Subcutaneous abdominal adipose tissue (tissue), 5 donors: Measurements from ENCODE around the gene CTR9.
A peak's percentile ranks its signal among the peaks of the same experiment; 100 is the strongest.

Source experiments
- H3K27ac ChIP-seq: one replicate; pipeline ENCODE4 v1.7.0; 2013; ENCODE audit warnings: low read depth, mild to moderate bottlenecking, inconsistent platforms, low read length, moderate library complexity
- H3K27me3 ChIP-seq, 5 donors: one replicate each; pipeline ENCODE4 v1.7.0; 2013; ENCODE audit warnings: low read length in 5 of 5, inconsistent platforms in 1 of 5; ENCODE audit not compliant: control insufficient read depth in 5 of 5, insufficient read depth in 4 of 5
- H3K36me3 ChIP-seq, 5 donors: one replicate each; pipeline ENCODE4 v1.7.0; 2013; ENCODE audit warnings: low read length in 5 of 5; ENCODE audit not compliant: control insufficient read depth in 5 of 5, insufficient read depth in 5 of 5
- H3K4me1 ChIP-seq, 5 donors: one replicate each; pipeline ENCODE4 v1.7.0; 2013; ENCODE audit warnings: low read length in 5 of 5, mild to moderate bottlenecking in 3 of 5, moderate library complexity in 1 of 5; ENCODE audit not compliant: control insufficient read depth in 5 of 5, insufficient read depth in 5 of 5
- H3K4me3 ChIP-seq, 5 donors: one replicate each; pipeline ENCODE4 v1.7.0; 2013; ENCODE audit warnings: low read length in 5 of 5, low read depth in 1 of 5
- H3K9ac ChIP-seq, 5 donors: one replicate each; pipeline ENCODE4 v1.7.0; 2013; ENCODE audit warnings: low read length in 5 of 5, mild to moderate bottlenecking in 4 of 5, moderate library complexity in 3 of 5
- H3K9me3 ChIP-seq, 5 donors: one replicate each; pipeline ENCODE4 v1.7.0; 2013; ENCODE audit warnings: low read length in 5 of 5; ENCODE audit not compliant: control insufficient read depth in 5 of 5
- donor health status: healthy.
- donor health status: healthy.
- donor health status: healthy.
- donor health status: healthy.
- donor health status: healthy.

CTR9 gene

GRCh38 chr11:10778217-10778970 is 27.3 kb downstream of the CTR9 start:
- Histone ChIP-seq H3K4me3 (no peak overlapping the region), H3K36me3 (peaks cover 24 to 46% (median 37%) of the 10 kb centered on the region in 5 donors), H3K9ac (peak overlapping the region in 3 of 5 donors; percentile 0 to 49 (median 48)), H3K27ac (peak overlapping the region; percentile 88), H3K4me1 (peaks cover 0 to 40% (median 21%) of the 10 kb centered on the region in 5 donors), H3K27me3 (no peaks in the 10 kb centered on the region), H3K9me3 (no peaks in the 10 kb centered on the region)

DNA sequence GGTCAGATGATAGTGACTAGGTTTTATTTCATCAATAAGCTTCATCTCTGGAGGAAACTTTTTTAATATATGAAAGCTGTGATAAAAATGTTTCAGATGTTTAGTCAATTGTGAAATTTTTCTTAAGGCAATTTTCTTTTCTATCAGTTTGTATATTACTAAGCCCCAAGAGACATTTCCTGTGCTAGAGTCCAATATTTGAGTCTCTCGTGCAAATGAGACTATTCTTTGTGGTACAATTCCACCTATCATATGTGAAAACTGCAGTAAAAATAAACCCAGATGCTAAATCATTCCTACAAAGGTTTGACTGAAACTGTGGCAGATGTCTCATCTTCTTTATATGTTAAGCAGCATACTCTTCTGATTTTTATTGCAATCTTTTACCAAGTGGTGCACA is 28.0 kb downstream of the CTR9 start:
- Histone ChIP-seq H3K27me3 (no peaks in the 10 kb centered on the region), H3K4me1 (peaks cover 0 to 47% (median 21%) of the 10 kb centered on the region in 5 donors), H3K36me3 (peaks cover 20 to 39% (median 30%) of the 10 kb centered on the region in 5 donors), H3K27ac (peak overlapping the region; percentile 88), H3K4me3 (no peak overlapping the region), H3K9me3 (no peaks in the 10 kb centered on the region), H3K9ac (peak overlapping the region in 2 of 5 donors; percentile 0 to 48)

GRCh38 chr11:10780040-10780439 is 29.0 kb downstream of the CTR9 start:
- H3K27ac ChIP-seq, result no peak overlapping the region
- H3K36me3 ChIP-seq, result peaks cover 10 to 29% (median 21%) of the 10 kb centered on the region in 5 donors
- no peak overlapping the region for H3K9ac ChIP-seq
- H3K9me3 ChIP-seq, result no peaks in the 10 kb centered on the region
- H3K4me3 ChIP-seq, result no peak overlapping the region
- H3K27me3 ChIP-seq, result no peaks in the 10 kb centered on the region
- peaks cover 0 to 56% (median 21%) of the 10 kb centered on the region in 5 donors for H3K4me1 ChIP-seq

DNA sequence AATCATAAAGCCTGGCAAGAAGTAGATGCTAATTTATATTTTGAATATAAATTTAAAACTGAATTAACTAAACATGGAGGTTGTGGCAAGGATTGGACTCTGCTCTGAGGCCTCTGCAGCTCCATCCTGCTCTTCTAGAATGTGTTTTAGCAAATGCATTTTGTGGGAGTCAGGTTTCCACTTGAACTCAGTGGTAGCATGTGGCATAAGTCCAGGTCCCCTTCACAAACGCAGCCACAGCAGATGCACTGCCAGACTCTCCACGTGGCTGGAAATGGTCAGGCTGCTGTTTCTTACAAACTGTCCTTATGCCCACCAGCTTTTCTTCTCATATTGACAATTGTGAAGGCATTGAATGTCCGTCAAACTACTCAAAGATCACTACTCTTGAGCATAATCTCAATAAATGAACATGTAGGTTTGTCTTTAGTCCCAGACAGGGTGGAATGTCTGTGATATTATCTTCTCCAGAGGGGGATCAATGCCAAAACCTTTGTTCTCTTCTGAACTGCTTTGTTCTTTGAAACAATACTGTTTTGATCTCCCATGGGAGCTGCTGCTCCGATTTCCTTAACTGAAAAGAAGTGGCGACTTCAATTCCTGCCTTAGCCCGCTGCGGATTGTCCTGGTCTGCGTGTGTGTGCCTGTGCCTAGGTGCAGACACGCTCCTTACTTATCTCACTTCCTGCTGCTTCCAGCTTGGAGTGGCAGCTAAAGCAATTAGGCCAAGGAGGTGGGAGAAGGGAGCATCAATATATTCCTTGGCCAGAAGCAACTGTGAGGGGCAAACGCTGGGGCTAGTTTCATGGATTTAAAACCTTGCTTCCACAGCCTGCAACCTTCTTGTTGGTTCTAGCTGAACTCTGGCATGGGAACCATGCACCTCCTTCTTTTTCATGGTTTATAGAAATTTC is 33.4 kb downstream of the CTR9 start:
- peaks cover 0 to 3% (median 0%) of the 10 kb centered on the region in 5 donors for H3K36me3 ChIP-seq
- no peak overlapping the region for H3K4me3 ChIP-seq
- H3K27me3 ChIP-seq, result no peaks in the 10 kb centered on the region
- no peak overlapping the region for H3K9ac ChIP-seq
- peaks cover under 1 to 42% (median 3%) of the 10 kb centered on the region in 5 donors for H3K4me1 ChIP-seq
- no peak overlapping the region for H3K27ac ChIP-seq
- no peaks in the 10 kb centered on the region for H3K9me3 ChIP-seq

- Histone ChIP-seq H3K36me3 (peaks cover 0 to under 1% (median 0%) of the 10 kb centered on the region in 5 donors), H3K4me1 (peaks cover 0 to 40% (median 3%) of the 10 kb centered on the region in 5 donors), H3K4me3 (no peak overlapping the region), H3K9ac (no peak overlapping the region), H3K27ac (no peak overlapping the region), H3K9me3 (no peaks in the 10 kb centered on the region), H3K27me3 (no peaks in the 10 kb centered on the region)
Measured at GRCh38 chr11:10785146-10785474, 34.1 kb downstream of the CTR9 start.

- no peaks in the 10 kb centered on the region for H3K36me3 ChIP-seq
- no peak overlapping the region for H3K4me3 ChIP-seq
- peaks cover 0 to 28% (median 2%) of the 10 kb centered on the region in 5 donors for H3K4me1 ChIP-seq
- no peaks in the 10 kb centered on the region for H3K9me3 ChIP-seq
- no peak overlapping the region for H3K27ac ChIP-seq
- no peak overlapping the region for H3K9ac ChIP-seq
- H3K27me3 ChIP-seq, result no peaks in the 10 kb centered on the region
Measured at GRCh38 chr11:10786451-10786850, 35.4 kb downstream of the CTR9 start.

GRCh38 chr11:10792385-10793068 is 41.5 kb downstream of the CTR9 start:
- Histone ChIP-seq H3K4me1 (peaks cover 0 to 10% (median 8%) of the 10 kb centered on the region in 5 donors), H3K36me3 (peaks cover 13 to 18% (median 16%) of the 10 kb centered on the region in 5 donors), H3K9ac (no peak overlapping the region), H3K27ac (no peak overlapping the region), H3K27me3 (no peaks in the 10 kb centered on the region), H3K4me3 (peak overlapping the region in 2 of 5 donors; percentile 31 to 35), H3K9me3 (no peaks in the 10 kb centered on the region)

GRCh38 chr11:10793470-10794255 is 42.6 kb downstream of the CTR9 start:
- no peak overlapping the region for H3K27ac ChIP-seq
- H3K4me3 ChIP-seq, result no peak overlapping the region
- H3K36me3 ChIP-seq, result peaks cover 21 to 29% (median 26%) of the 10 kb centered on the region in 5 donors
- H3K9me3 ChIP-seq, result no peaks in the 10 kb centered on the region
- no peaks in the 10 kb centered on the region for H3K27me3 ChIP-seq
- peaks cover 0 to 10% (median 9%) of the 10 kb centered on the region in 5 donors for H3K4me1 ChIP-seq
- no peak overlapping the region for H3K9ac ChIP-seq

DNA sequence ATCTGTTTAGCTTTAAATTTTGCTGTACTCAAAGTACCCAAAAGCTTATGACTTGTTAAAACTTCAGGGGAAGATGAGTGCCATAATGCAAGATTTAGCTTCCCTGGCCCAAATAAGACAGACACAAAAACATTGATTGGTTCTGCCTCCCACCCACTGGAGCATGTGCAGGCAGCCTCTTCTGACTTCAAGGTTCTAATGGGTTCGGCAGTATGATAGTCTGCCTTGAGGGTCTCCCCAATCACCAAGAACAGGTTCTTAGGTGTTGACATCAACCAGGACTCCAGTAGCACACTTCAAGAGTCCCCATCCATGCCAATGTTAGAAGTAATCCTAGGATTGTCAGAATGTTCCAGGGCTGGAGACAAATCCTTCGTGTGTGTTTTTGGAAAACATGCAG is 45.1 kb downstream of the CTR9 start:
- peaks cover 46 to 54% (median 51%) of the 10 kb centered on the region in 5 donors for H3K36me3 ChIP-seq

More for the DNA sequence above, 45.1 kb downstream of the CTR9 start:
- no peaks in the 10 kb centered on the region for H3K27me3 ChIP-seq
- H3K4me1 ChIP-seq, result peaks cover 0 to 10% (median 9%) of the 10 kb centered on the region in 5 donors
- no peak overlapping the region for H3K9ac ChIP-seq
- H3K4me3 ChIP-seq, result no peak overlapping the region
- H3K27ac ChIP-seq, result peak overlapping the region; percentile 47
- H3K9me3 ChIP-seq, result no peaks in the 10 kb centered on the region
